GM12864 (cell line): Measurements from ENCODE around the gene WDR20.

ENCODE experiments used
- DNase-seq: peaks from one replicate; pipeline ENCODE4 v3.0.0-alpha.2; 2011; ENCODE audit warnings: low read depth
- H3K4me3 ChIP-seq: 2 replicates; pipeline ENCODE4 v1.5.1; 2011; ENCODE audit warnings: mild to moderate bottlenecking, low read depth, low read length, control low read depth
- TF ChIP-seq, protein P1 (sequence below): IDR thresholded peaks from 2 replicates; pipeline ENCODE4 v1.5.1; 2011; ENCODE audit warnings: low read depth, mild to moderate bottlenecking, moderate library complexity, low read length, control low read depth, inconsistent platforms; ENCODE audit errors: missing control alignments

WDR20 gene

DNA sequence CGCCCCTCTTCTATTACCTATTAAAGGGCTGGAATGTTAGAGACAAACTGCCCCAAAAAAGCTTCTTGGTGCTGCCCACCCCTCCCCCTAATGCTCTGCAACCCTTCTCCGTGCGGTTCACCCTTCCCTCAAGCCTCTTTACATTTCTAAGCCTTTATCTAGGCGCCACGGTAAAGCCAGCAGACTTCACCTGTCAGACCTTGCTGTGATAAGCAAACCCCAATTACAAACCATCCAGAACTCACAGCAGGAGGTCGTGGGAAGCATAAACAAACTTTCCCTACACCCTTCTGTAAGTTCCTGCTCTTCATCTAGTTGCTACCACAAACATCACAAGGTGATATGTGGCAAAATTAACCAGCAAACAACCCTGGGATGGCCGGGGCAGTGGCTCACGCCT lies 108.4 kb downstream of the WDR20 start:
- no peak for DNase-seq
- H3K4me3 ChIP-seq: no peak overlapping the region
- TF ChIP-seq, protein P1, sequence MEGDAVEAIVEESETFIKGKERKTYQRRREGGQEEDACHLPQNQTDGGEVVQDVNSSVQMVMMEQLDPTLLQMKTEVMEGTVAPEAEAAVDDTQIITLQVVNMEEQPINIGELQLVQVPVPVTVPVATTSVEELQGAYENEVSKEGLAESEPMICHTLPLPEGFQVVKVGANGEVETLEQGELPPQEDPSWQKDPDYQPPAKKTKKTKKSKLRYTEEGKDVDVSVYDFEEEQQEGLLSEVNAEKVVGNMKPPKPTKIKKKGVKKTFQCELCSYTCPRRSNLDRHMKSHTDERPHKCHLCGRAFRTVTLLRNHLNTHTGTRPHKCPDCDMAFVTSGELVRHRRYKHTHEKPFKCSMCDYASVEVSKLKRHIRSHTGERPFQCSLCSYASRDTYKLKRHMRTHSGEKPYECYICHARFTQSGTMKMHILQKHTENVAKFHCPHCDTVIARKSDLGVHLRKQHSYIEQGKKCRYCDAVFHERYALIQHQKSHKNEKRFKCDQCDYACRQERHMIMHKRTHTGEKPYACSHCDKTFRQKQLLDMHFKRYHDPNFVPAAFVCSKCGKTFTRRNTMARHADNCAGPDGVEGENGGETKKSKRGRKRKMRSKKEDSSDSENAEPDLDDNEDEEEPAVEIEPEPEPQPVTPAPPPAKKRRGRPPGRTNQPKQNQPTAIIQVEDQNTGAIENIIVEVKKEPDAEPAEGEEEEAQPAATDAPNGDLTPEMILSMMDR: no peak

DNA sequence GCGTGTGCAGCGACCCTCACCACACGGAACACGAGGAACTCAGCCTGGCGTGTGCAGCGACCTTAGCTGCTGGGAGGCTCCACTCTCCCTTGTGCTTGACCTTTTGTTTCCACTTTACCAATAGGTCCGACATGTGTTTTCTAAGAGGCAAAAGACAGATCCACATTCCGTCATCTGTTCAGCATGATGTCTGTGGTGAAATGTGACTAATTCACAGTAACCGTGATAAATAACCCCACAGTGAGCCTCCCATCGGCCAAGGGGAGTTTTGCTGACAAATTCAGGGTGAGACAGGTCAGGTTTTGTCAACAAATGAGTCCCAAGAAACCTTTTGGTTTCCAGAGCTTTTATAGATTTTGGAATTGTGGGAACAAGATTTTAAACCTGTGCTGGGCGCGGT lies 109.3 kb downstream of the WDR20 start:
- no peak for DNase-seq
- no peak overlapping the region for H3K4me3 ChIP-seq
- TF ChIP-seq, protein P1: no peak

DNA sequence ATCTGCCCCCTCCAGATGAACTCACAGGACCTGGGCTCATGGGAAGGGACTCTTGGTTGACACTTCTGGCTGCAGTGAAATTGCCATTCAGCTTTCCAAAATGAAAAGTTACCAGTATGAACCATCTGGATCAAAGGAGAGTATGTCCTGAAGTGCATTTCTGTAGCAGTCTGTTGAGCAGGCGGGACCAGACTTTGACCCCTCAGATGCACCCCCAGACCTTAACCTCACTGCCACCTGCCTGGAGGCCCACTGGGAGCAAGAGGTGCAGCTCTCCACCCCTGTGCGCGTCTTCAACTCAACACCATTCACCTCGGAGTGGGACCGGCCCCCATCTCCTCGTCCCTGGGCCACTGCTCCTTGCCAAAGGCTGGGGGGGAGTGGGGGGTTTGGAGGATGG lies 110.3 kb downstream of the WDR20 start:
- TF ChIP-seq, protein P1: no peak
- no peak overlapping the region for H3K4me3 ChIP-seq
- DNase-seq: no peak

DNA sequence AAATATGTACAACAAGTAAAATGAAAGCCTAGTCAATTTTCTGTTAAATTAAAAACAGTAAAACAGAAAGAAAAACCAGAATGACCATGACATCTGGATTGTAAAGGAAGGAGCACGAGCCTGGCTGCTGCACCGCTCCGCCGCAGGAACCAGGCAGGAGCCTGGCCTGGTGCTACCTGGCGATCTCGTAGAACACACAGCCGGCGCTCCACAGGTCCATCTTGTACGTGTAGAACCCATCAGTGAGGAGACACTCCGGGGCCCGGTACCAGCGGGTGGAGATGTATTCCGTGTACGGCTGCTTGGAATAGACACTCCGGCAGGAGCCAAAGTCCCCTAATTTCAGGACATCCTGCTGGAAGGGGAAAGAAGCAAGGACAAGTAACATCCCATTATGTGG lies 110.9 kb downstream of the WDR20 start:
- DNase-seq: no peak
- no peak overlapping the region for H3K4me3 ChIP-seq
- TF ChIP-seq, protein P1: no peak

DNA sequence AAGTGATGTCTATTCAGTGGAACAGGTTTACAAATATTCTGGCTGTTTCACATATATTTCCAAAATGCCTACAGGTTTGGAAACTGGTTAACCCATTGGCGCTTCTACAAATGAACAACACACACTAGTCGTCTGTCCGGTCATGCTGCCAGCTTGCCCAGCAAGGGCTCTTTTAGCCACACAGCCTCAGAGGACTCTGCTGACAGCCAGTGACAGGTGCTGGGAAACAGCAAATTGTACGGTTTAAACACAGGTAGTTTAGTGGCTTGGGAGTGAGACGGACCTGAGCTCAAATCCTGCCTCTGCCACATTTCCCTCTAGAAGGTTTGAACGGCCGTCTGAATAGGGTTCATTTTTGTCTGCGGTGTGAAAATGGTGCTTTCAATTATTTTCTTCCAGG lies 111.5 kb downstream of the WDR20 start:
- no peak overlapping the region for H3K4me3 ChIP-seq
- TF ChIP-seq, protein P1: no peak
- DNase-seq: no peak

DNA sequence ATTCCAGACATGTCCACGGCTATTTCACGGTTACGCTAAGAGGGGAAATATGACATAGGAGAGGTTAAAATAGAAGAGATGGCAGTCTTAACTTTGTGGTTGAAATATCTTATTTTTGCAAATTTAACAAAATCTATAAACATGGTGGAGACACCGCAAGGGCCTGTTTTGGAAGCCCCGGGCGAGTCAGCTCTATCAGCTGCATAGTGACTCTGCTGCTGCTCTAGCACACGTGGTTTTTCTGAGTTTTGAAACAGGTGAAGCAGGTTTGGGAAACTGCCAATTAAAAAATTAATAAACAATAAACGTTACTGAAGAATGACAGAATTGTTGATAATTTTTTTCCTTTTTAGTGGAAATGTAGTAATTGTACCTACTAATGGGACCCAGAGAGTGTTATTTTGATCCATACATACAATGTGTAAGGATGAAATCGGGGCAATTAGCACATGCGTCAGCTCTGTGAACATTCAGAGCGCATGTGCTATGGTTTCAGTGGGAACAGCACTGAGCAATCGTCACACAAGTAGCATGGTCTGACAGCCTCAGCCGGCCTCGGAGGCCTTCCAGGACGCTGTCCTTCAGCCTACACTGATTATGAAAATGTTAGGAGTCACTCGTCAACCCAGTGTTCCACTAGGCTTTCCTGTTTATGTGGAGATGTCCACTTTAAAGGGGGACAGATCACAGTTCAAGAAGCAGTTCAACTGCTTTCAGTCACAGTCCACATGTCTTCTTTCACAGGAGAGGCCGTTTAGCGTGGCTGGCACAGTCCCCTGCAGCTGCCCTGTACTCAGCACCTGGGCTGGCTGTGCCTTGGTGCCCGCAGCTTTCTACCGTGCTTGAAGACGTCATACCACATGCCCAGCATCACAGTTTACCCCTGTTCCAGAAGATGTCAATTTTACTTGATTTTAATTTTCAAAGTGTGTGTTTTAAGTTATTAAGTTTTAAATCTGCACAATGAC lies 113.4 kb downstream of the WDR20 start:
- H3K4me3 ChIP-seq: no peak overlapping the region
- TF ChIP-seq, protein P1: no peak
- DNase-seq: no peak
